Stimulated activated CD8-positive, alpha-beta memory T cell treated with anti-CD3 and anti-CD28 coated beads, Interleukin-12 subunit alpha, Interleukin-12 subunit beta, amount 100 ng/mL, for 1 hour (primary cell): ENCODE measurements around the gene NEURL1B.
"Not testable (repeated sequence)": the region's sequence is repeated elsewhere in the genome, so short reads cannot be mapped to it uniquely, and the experiment has no call there.

Experiments
- DNase-seq: peaks from one replicate; pipeline ENCODE4 v3.0.0-alpha.2; 2020; ENCODE audit warnings: low read depth

NEURL1B gene

DNA sequence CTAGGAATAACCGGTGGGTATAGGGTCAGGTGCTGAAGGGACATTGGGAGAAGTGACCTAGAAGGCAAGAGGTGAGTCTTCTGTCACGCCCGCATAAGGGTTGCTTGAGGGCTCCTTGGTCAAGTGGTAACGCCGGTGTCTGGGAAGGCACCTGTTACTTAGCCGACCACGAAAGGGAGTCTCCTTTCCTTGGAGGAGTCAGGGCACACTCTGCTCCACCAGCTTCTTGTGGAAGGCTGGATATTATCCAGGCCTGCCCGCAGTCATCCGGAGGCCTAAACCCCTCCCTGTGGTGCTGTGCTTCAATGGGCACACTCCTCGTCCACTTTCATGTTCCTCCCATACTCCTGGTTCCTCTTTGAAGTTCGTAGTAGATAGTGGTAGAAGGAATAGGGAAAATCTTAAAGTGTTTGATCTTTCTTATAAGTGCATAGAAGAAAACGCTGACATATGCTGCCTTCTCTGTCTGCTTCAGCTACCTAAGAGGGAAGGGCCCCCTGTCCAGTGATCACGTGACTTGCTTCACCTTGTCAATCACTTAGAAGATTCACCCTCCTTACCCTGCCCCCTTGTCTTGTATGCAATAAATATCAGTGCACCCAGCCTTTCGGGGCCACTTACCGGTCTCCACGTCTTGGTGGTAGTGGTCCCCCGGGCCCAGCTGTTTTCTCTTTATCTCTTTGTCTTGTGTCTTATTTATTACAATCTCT lies 16.6 kb downstream of the NEURL1B start:
- DNase-seq = not testable (repeated sequence)

DNA sequence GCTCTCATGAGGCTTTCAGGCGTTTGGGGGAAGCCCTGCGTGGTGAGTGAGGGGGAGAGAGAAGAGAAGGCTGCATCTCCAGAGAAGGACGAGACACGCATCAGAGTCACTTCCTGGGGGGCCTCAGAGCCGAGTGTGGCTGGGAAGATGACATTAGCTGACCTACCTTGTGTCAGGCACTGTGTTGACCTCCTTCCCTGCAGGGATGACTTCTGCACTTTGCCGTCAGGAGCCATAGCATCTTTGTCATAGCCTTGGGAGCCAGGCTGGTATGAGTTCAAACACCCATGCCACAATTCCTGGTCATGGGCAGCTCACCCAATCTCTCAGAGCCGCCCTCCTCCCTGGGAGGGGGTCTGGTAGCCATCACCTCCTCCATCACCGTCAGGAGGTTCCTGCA lies 17.3 kb downstream of the NEURL1B start:
- DNase-seq = no peak

DNA sequence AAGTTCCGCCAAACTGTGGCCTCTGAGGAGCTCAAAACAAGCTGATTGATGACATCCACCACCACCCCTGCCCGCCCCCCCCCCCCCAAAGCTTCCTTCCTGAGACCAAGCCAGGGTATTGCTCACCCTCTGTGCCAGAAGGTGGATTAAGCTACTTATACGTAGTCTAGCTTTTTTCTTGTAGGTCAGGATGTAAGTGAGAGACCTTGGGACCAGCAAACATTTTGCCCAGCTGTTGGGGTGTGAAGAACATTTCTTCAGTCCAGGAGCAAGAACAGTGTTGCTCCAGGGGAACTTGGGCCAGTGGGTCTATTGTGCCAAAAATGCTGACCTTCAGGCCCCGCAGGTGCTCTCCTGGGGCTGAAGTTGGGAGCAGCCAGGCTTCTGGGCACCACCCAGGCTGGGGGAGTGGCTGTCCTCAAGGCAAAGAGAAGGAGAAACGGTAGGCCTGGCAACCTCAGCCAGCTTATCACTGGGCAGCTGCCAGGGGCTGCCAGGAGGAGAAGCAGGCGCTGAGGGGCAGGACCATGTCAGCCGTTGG lies 18.0 kb downstream of the NEURL1B start:
- no peak for DNase-seq

DNA sequence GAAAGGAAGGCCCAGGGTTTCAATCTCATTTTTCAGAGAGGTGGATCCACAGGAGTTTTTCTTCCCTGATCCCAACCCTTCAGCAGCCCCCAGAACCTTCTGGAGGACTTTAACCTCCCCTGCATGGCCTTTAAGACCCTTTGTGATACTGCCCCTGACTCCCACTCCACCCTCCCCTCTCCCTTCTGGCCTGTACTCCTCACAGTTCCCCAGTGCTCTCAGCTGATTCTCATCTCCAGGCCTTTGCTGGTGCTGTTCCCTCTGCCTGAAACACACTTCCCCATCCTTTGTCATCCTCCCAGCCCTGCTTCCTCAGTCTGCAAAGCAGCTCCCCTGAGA lies 18.5 kb downstream of the NEURL1B start:
- no peak for DNase-seq

DNA sequence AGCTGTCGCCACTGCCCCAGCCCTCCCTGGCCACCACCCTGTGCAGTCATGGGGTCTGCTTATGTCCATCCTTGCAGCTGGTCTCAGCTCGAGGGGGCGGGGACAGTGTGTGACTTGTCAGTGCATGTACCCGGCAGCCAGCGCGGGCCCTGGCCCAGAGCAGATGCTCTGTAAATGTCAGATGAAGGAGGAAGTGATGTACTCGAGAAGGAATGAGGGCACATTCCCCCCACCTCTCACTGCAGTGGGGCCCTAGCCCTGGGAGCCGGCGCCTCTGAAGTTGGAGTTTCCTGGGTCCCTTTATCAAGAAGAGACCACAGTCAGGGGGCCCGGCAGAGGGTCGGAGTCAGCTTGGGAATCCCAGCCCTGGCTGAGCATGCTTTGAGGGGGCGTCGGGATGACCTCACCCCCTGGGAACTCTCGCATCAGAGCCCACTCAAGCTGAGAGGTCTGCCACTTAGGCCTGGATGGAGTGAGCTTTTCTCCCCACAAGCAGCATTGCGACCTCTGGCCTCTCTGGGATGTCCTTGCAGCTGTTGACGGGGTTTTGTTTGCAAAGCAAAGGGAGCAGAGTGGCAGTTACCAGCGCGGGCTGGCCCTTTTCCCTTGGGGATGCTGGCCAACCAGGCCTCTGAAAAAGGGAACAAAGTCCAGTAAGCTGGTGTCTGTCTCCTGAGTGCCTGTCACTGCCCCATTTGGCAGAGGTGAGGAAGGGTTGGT lies 19.0 kb downstream of the NEURL1B start:
- DNase-seq = no peak

DNA sequence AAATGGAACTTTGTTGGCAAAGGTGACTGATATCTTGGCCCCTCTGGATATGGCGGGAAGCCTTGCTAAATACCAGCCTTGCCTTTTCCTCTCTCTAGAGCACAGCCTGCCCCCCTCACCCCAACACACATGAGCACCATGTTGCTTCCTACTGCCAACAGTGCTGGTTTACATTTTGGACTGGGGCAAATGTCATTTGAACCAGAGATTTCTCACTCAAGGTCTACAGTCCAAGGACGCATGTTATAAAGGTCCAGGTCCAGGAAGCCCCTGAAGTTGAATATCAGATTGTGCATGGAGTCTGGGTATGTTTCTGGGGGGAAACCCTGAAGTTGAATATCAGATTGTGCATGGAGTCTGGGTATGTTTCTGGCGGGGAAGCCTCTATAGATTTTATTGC lies 19.9 kb downstream of the NEURL1B start:
- DNase-seq = no peak

DNA sequence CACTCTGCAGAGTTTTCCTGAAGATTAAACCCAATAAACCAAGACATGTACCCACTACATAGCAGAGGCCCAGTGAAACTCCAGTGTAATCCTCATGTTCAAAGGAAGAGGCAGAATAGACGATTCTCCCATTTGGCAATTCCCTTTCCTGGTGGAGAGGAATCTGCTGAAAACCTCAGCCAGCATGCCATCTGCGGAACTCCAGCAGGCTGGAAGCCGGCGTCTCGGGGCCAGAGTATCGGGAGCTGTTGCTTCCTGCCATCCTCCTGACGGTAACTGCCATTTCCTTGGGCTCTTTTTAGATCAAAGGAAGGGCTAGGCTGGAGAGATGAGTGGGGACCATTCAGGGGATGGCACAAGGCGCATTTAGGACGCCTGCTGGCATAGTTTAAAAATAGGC lies 20.5 kb downstream of the NEURL1B start:
- no peak for DNase-seq

DNA sequence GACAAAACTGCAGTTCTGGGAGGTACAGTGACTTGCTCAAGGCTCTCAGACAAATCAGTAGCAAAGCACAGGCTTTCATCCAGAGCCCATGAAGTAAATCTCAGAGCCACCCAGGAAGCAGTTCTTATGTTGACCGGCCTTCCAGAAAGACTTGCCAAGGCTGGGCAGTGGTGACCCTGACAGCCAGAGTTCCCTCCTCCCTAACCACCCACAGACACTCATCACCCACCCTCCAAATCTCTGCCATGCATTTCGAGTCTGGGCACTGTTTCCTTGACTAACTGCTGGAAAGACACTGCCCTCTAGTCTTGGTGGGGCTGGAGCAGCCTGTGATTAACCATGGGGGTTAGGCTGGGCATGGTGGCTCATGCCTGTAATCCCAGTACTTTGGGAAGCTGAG lies 21.5 kb downstream of the NEURL1B start:
- no peak for DNase-seq

DNA sequence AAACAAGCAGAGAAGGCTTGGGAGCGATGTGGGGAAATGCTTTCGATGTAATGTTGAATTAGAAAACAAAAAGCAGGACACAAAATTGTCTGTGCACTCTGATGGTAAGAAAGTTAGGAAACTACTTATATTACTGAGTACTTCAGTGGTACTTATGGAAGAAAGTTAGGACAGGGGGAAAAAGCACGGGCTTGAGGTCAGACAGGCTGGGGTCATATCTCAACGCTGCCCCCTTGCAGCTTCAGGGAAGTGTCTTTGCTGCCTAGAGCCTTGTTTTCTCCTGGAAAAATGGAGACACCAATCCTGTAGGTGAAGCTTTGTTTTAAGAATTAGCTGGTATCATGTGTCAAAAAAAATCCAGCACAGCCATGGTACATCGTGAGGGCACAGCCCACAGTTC lies 23.0 kb downstream of the NEURL1B start:
- DNase-seq = no peak

DNA sequence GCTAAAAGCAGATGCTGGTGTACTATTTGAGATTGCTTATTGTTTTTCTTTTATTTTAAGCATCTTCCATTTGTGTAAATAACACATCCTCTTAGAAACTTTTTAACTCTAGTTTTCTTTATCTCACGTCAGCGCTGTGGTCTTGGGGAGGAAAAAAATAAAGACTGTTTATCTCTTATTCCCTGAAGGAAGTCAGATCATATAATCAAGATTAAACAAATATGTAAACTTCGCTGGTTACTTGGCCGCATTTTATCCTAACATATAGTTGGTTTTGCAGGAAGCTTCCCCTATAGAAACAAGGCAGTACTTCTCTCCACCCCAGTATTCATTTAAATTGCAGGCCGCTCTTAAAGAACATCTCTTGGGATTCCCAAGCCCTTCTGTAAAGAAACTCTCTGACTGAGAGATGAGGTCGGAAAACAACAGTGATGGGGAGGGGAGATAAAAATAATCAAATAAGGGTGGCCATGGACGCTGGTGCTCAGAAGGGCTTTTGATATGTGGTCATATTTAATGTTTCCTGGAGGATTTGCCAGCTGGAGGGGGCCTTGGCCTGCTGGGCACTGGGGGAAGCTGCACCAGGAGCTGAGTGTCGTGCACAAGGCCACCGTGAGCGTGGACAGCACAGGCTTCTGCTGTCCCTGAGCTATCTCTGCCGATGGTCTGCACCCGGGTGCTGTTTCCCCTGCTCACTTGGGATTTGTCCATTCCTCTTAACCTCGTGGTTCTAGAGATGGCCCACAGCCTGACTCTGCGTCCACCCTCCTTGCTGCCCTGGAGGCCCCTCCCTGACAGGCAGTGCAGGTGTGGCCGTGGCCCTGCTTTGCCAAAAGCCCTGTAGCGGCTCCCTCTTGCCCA lies 23.8 kb downstream of the NEURL1B start:
- no peak for DNase-seq

DNA sequence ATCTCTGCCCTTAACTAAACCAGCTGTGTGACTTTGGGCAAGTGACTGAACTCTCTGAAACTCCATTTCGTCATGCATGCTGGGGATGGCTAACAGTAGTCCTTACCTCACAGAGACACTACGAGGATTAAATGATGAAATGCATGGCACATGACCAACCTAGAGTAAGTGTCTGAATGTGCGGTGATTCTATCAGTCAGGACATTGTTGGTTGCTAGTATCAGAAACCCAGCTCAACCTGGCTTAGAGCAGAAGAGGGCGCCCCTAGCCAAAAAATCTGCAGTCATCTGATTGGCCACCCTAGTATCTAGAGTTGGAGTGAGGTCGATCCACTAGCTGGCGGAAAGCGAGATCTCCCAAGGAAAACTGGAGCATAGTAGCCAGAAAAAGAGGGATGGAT lies 25.2 kb downstream of the NEURL1B start:
- no peak for DNase-seq

DNA sequence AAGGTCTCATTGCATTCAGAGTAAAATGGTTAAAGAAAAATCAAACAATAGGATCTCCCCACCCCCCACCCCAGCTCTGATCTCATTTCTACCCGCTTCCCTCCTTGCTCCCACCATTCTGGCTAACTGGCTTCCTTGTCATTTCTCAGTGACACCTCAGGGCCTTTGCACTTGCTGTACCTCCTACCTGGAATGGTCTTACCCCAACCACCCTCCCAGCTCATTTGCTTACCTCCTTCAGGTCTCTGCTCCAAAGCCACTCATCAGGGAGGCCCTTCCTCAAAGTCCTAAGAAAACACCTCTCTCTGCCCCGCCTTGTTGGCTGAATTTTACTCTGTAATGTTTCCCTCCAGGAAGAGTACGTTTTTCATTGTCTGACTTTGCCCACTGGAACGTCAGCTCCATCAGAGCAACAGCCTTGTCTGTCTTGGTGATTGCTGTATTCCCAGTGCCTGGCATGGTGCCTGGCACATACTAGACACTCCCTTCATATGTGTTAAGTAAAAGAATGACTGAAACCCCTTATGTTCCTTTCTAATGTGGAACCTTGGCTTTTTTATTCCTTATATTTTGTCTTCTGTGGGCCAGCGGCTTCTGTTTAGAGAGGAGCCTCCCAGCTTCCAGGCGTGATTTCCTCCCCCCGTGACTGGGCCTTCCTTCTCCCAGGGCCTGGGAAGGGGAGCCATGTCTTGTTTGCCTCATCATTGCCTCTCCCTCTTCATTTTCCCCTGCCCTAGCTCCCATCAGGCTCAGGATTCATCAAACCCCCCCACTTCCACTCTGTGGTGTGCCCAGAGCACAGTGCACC lies 26.9 kb downstream of the NEURL1B start:
- no peak for DNase-seq

DNA sequence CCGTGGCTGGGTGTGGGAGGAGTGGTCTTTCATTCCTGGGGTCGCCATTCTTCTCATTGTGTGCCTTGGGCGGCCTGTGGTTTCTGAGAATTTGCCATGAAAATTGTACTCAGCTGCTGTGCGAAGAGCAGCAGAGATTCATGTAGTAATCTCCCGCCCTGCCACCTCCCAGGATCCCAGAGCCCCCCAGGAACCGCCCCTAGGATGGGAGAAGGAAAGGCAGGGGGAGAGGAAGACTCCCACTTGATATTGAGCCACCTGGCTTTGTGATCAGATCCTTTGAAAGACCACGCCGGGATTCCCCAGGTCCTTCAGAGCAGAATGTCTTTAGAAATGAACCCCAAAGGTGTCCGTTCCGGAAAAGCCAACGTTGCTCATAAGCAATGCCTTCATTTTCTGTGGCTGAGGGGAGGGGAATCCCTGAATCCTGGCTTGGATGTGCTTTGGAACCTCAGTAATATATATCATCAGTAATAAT lies 27.6 kb downstream of the NEURL1B start:
- DNase-seq = no peak

DNA sequence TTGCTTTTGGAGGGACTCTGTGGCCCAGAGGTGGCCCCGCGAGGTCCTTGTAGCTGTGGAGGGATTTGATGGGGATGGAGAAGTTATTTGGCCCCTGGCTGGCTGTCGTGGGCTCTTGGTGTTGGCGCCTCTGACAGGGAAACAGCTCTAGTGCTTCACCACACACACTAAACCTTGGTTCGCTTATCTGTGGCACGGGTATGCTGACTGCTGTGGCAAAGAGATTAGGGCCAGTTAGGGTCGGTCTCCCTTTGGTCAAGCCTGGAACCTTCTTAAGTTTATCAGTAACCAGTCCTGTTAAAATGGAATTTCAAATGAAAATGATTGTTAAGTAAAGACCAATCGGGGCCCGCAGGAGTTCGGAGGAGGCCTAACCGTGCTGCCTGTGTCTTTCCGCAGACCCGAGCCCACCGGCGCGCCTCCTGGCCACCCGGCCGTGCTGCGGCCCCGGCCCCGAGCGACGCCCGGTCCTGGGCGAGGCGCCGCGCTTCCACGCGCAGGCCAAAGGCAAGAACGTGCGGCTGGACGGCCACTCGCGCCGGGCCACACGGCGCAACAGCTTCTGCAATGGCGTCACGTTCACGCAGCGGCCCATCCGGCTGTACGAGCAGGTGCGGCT lies 28.4 kb downstream of the NEURL1B start:
- no peak for DNase-seq

DNA sequence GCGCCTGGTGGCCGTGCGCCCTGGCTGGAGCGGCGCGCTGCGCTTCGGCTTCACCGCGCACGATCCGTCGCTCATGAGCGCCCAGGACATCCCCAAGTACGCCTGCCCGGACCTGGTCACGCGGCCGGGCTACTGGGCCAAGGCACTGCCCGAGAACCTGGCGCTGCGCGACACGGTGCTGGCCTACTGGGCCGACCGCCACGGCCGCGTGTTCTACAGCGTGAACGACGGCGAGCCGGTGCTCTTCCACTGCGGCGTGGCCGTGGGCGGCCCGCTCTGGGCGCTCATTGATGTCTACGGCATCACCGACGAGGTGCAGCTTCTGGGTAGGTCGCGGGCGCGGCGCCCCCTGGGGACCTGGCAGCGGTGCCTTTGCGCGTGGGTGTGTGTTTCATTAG lies 28.9 kb downstream of the NEURL1B start:
- DNase-seq = no peak

DNA sequence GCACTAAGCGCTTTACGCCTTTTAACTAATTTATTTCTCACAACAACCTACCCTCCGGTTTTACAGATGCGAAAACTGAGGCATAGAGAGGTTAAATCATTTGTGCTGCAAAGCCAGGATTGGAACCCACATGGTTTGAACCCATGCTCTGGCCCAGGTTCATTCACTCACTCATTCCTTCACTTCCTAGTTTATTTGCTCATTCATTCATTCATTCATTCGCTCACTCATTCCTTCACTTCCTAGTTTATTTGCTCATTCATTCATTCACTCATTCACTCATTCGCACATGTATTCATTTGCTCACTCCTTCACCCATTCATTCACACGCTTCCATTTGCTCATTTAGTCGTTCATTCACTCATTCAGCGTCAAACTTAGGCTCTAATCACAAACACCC lies 29.4 kb downstream of the NEURL1B start:
- DNase-seq = no peak

DNA sequence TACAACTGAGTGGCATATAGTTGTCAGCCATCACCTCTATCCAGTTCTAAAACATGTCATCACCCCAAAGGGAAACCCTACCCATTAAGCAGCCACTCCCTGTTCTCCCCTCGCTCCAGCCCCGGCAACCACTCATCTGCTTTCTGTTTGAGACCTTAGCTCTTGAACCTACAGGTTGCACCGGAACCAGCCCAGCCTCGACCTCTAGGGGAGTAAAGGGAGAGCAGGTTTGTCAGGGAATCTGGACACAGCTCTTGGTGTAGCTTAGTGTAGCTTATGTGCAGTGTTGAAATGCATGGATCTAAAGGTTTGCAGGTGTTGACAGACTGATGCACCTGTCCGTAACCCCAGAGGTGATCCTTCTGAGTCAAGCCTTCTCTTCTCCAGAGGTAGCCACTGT lies 30.0 kb downstream of the NEURL1B start:
- no peak for DNase-seq

DNA sequence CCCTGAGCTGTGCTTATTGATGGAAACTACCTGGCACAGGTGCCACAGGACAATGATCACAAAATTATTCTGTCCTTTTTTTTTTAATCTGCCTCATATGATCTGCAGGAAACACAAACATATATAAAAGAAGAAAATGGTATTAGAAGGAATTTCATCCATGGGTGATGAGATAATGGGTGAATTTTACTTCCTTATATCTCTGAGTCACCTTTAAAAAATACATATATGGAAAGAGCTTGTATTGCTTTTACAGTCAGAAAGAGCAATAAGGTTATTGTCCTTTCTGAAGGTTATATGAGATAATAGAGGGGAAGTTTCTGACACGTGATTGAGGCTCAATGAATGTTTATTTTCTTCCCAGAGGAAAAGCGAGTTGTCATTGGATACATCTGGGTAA lies 31.6 kb downstream of the NEURL1B start:
- DNase-seq = no peak

DNA sequence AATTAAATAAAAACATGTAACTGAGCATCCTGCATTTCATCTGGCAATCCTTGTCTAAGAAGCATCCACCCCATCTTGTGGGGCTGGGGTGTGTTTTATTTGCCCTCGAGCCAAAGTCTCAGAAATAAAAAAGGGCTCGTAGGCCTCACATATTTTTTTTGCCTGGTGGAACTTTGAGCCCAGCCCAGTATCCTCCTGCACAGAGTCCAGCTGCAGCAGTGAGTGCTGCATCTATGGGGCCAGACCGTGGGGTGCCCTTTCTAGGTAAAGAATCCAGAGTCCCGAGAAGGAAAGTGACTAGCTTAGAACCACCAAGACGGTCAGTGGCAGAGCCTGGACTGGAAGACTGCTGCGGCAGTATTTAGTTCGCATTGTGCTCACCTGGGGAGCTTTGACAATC lies 33.1 kb downstream of the NEURL1B start:
- DNase-seq = no peak

DNA sequence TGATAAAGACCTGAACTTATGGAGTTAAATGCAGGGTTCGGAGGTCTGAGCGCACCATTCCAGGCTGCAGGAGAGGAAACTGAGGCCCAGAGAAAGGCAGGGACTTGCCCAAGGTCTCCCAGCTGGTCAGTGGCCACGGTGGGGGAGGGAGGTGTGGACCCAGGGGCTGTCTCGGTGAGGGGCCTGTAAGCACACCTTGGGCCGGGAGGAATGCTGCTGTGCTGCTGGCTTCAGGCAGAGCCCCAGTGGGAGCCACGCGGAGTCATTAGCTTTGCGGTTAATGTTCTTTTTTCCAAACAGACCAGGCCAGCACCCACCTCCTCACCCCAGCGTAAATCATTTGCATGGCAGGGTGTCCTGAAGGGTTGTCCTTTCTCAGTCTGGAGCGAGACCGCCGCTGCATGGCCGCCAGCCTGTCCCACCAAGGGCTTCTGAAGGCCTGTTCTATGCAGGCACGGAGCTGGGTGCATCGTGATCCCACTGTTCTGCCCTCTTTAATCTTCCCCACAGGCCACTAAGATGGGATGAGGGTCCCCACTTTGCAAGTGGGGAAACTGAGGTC lies 35.9 kb downstream of the NEURL1B start:
- DNase-seq = no peak

DNA sequence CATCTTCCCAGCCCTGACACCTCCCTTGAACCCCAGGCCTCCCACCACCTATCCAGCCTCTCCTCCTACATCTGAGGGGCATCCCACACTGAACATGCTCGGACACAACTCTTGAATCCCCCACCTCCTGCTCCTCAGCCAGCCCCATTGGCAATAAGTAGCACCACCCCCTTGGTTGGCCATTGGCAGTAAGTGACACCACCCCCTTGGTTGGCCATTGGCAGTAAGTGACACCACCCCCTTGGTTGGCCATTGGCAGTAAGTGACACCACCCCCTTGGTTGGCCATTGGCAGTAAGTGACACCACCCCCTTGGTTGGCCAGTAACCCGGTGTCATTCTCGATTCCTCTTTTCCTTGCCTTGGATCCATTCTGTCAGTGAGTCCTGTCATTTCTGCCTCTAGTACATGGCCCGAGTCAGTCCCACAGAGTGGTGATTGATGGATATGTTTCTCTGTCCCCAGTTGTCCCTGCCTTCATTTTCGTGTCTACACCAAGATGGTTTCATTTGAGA lies 37.4 kb downstream of the NEURL1B start:
- DNase-seq = not testable (repeated sequence)
